T-helper 17 cell (primary cell): ENCODE results near the gene MYD88. TPM values are rescaled to one million over a fixed set of nuclear protein-coding genes. Genes with fewer than 3 reads are reported as not detected.
A peak's percentile ranks its signal among the peaks of the same experiment; 100 is the strongest.
"Not testable (repeated sequence)": the region's sequence is repeated elsewhere in the genome, so short reads cannot be mapped to it uniquely, and the experiment has no call there.

ENCODE experiments used
- ATAC-seq: fragments of 150-1000 bp; cut with Tn5 transposase; 2 replicates; pipeline ENCODE4 v1.10.0; 2021; ENCODE audit warnings: mild to moderate bottlenecking, moderate library complexity
- DNase-seq, 3 donors: peaks; one replicate each; pipeline versions ENCODE4 v3.0.0 to v3.0.0-alpha.2; 2020 to 2021
- H3K9me3 ChIP-seq: one replicate; pipeline ENCODE4 v1.7.0; 2013; ENCODE audit warnings: low read length, mild to moderate bottlenecking; ENCODE audit not compliant: control insufficient read depth, poor library complexity, severe bottlenecking
- H3K27ac Mint-ChIP-seq: one replicate; pipeline ENCODE4 v1.8.0; 2022; ENCODE audit warnings: mild to moderate bottlenecking, moderate library complexity, mixed read lengths
- H3K27me3 Mint-ChIP-seq: one replicate; pipeline ENCODE4 v1.8.0; 2022; ENCODE audit warnings: mixed read lengths
- H3K36me3 Mint-ChIP-seq: one replicate; pipeline ENCODE4 v1.8.0; 2022; ENCODE audit warnings: low read depth, mixed read lengths
- H3K4me1 Mint-ChIP-seq: one replicate; pipeline ENCODE4 v1.8.0; 2022; ENCODE audit warnings: mild to moderate bottlenecking, mixed read lengths
- H3K4me3 Mint-ChIP-seq: one replicate; pipeline ENCODE4 v1.8.0; 2022; ENCODE audit warnings: mild to moderate bottlenecking, moderate library complexity, mixed read lengths
- total RNA-seq, 4 donors: library from RNA in 2 of 4; stranded (reverse) in 2 of 4; gene quantifications; one replicate each; pipeline ENCODE4 v1.2.3 and lab custom pipeline; 2022 to 2026

The MYD88 gene
- total RNA-seq, 2 donors from 2014 or later, result 44.0 to 45.5 TPM

DNA sequence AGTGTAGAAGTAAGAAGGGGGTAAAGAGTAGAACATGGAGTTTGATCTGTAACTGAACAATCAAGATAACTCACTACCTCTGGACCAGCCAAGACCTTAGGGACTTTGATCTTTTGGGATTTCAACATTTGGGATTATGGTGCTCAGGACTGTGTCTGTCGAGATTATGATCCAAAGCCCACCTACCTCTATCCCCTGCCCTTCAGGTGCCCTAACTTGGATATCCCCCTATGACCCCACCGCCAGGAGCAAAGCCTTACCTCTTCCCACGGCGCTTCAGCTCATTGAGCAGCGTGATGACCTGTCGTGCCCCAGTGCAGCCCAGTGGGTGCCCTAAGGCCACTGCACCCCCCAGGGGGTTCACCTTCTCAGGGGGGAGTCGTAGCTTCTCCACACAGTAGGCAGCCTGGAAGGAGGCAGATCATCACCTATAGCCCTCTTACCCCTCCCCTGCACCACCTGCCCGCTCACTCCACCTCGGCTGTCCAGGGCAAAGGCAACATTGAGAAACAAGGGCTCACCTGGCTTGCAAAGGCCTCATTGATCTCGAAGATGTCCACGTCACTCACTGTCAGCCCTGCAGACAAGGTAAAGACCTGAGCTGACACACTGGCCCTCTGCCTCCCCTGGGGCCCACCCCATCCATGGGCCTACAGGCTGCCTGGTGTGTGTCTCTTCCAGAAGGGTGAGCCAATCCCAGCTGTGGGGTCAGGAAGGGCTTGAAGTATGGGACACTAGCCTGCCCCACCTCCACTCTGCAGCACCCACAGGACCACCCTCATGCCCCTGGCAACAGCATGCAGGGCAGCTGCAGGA is 12.9 kb upstream of the MYD88 start:
- no peak overlapping the region for H3K4me3 Mint-ChIP-seq
- peaks cover 5% of the 10 kb centered on the region for H3K36me3 Mint-ChIP-seq
- DNase-seq (no peak), ATAC-seq (no peak)
- H3K27me3 Mint-ChIP-seq, result no peaks in the 10 kb centered on the region
- peaks cover 23% of the 10 kb centered on the region for H3K4me1 Mint-ChIP-seq
- H3K9me3 ChIP-seq, result no peaks in the 10 kb centered on the region
- H3K27ac Mint-ChIP-seq, result peak overlapping the region; percentile 43

DNA sequence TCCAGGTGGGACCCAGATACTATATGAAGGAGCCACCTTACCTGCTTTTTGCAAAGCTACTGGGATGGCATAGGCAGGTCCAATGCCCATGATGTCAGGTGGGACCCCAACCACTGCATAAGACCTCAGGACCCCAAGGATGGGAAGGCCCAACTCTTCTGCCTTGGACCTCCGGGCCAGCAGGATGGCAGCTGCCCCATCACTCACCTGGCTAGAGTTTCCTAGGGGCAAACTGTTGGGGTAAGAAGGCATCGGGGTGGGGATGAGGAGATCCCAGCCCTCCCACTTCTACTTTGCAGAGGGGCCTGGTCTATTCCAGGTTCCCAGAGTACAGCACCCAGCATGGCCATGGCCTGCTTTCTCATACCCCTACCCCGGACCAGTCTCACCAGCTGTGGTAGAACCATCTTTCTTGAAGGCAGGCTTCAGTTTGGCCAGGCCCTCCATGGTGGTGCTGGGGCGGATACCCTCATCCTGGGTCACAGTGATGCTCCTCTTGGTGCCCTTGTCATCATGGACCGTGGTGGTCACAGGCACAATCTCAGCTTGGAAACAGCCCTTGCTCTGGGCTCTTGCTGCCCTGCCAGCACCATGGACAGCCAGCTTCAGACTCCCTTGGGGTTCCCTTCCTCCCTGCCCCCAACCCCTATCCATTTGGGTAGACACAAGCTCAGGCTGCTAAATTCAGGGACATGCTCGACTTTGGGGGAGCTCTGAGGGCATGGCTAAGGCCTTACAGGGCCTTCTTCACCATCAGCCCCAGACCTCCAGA is 12.2 kb upstream of the MYD88 start:
- Mint-ChIP-seq H3K27me3 (no peaks in the 10 kb centered on the region), H3K4me3 (no peak overlapping the region), H3K4me1 (peaks cover 22% of the 10 kb centered on the region), H3K27ac (peak overlapping the region; percentile 43), H3K36me3 (peaks cover 2% of the 10 kb centered on the region)
- DNase-seq, result no peak
- ATAC-seq, result no peak
- H3K9me3 ChIP-seq, result no peaks in the 10 kb centered on the region

- peaks cover 2% of the 10 kb centered on the region for H3K36me3 Mint-ChIP-seq
- no peak for DNase-seq
- peak overlapping the region; percentile 70 for H3K27ac Mint-ChIP-seq
These were observed 10.7 kb upstream of the MYD88 start for GRCh38 chr3:38127611-38128302.

DNA sequence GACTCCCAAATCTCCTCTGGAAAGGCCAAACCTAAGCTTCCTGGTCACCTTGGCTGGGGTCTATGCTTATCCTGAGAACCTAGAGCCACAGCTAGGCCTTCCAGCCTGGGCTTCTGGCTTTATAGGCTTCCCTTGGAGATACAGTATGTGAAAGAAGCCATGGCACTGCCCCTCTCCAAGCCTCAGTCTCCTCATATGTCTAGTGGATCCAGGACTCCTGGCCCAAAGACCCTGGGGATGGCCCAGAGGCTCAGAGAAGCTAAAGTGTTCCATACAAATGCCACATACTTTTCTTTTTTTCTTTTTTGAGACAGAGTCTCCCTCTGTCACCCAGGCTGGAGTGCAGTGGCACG is 10.2 kb upstream of the MYD88 start:
- Mint-ChIP-seq H3K36me3 (peaks cover 2% of the 10 kb centered on the region), H3K4me1 (peaks cover 27% of the 10 kb centered on the region), H3K27ac (peak overlapping the region; percentile 16), H3K4me3 (no peak overlapping the region), H3K27me3 (no peaks in the 10 kb centered on the region)
- no peak for DNase-seq
- no peak for ATAC-seq
- no peaks in the 10 kb centered on the region for H3K9me3 ChIP-seq

More at GRCh38 chr3:38127611-38128302, 10.7 kb upstream of the MYD88 start:
- Mint-ChIP-seq H3K4me1 (peaks cover 24% of the 10 kb centered on the region), H3K27me3 (no peaks in the 10 kb centered on the region), H3K4me3 (no peak overlapping the region)
- H3K9me3 ChIP-seq, result no peaks in the 10 kb centered on the region
- no peak for ATAC-seq

- Mint-ChIP-seq H3K4me1 (peaks cover 30% of the 10 kb centered on the region), H3K27ac (peak overlapping the region; percentile 16), H3K27me3 (no peaks in the 10 kb centered on the region), H3K4me3 (no peak overlapping the region), H3K36me3 (peaks cover 2% of the 10 kb centered on the region)
- DNase-seq, result no peak
- H3K9me3 ChIP-seq, result no peaks in the 10 kb centered on the region
- no peak for ATAC-seq
These were observed 9.4 kb upstream of the MYD88 start for GRCh38 chr3:38129058-38129457.

GRCh38 chr3:38130631-38131065 is 7.8 kb upstream of the MYD88 start:
- ATAC-seq (no peak), DNase-seq (no peak)
- H3K9me3 ChIP-seq, result no peaks in the 10 kb centered on the region
- peak overlapping the region; percentile 16 for H3K27ac Mint-ChIP-seq
- no peak overlapping the region for H3K4me3 Mint-ChIP-seq
- H3K36me3 Mint-ChIP-seq, result peaks cover 2% of the 10 kb centered on the region
- H3K4me1 Mint-ChIP-seq, result peaks cover 35% of the 10 kb centered on the region
- H3K27me3 Mint-ChIP-seq, result no peaks in the 10 kb centered on the region

- H3K9me3 ChIP-seq, result no peaks in the 10 kb centered on the region
- Mint-ChIP-seq H3K27ac (peak overlapping the region; percentile 43), H3K27me3 (no peaks in the 10 kb centered on the region), H3K36me3 (peaks cover 2% of the 10 kb centered on the region), H3K4me3 (no peak overlapping the region), H3K4me1 (peaks cover 40% of the 10 kb centered on the region)
- DNase-seq (no peak), ATAC-seq (no peak)
These were observed 6.7 kb upstream of the MYD88 start for GRCh38 chr3:38131621-38132369.

DNA sequence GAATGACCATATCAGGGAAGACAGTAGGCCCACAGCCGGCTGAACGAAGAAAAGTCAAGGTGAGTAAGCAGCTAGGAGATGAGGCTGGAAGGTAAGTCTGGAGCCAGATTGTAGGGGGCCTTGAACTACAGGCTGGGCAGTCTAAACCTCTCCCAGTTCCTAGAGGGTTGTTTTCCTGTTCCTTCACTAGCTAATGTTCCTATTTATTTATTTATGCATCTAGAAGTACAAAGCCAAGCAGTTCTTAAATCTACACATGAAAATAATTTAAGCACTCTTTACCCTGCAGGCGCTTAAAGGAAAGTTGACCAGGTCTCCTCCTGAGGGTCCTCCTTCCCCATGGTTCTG is 5.3 kb upstream of the MYD88 start:
- DNase-seq, result no peak

GRCh38 chr3:38133557-38134405 is 4.7 kb upstream of the MYD88 start:
- peaks cover 52% of the 10 kb centered on the region for H3K4me1 Mint-ChIP-seq
- no peaks in the 10 kb centered on the region for H3K27me3 Mint-ChIP-seq
- no peak for ATAC-seq
- H3K27ac Mint-ChIP-seq, result peak overlapping the region; percentile 97
- peak overlapping the region; percentile 67 for H3K4me3 Mint-ChIP-seq
- no peak for DNase-seq
- H3K9me3 ChIP-seq, result no peaks in the 10 kb centered on the region
- H3K36me3 Mint-ChIP-seq, result peaks cover 6% of the 10 kb centered on the region

More for the DNA sequence above, 5.3 kb upstream of the MYD88 start:
- ATAC-seq, result no peak
- no peaks in the 10 kb centered on the region for H3K9me3 ChIP-seq
- Mint-ChIP-seq H3K27ac (peak overlapping the region; percentile 97), H3K4me3 (no peak overlapping the region), H3K4me1 (peaks cover 50% of the 10 kb centered on the region), H3K27me3 (no peaks in the 10 kb centered on the region), H3K36me3 (peaks cover 6% of the 10 kb centered on the region)

- H3K27me3 Mint-ChIP-seq, H3K36me3 Mint-ChIP-seq, DNase-seq, ATAC-seq, H3K9me3 ChIP-seq: not testable (repeated sequence)
- H3K4me3 Mint-ChIP-seq, result peak overlapping the region; percentile 67
- peaks cover 51% of the 10 kb centered on the region for H3K4me1 Mint-ChIP-seq
- peak overlapping the region; percentile 97 for H3K27ac Mint-ChIP-seq
These were observed 3.8 kb upstream of the MYD88 start for GRCh38 chr3:38134517-38135143.

DNA sequence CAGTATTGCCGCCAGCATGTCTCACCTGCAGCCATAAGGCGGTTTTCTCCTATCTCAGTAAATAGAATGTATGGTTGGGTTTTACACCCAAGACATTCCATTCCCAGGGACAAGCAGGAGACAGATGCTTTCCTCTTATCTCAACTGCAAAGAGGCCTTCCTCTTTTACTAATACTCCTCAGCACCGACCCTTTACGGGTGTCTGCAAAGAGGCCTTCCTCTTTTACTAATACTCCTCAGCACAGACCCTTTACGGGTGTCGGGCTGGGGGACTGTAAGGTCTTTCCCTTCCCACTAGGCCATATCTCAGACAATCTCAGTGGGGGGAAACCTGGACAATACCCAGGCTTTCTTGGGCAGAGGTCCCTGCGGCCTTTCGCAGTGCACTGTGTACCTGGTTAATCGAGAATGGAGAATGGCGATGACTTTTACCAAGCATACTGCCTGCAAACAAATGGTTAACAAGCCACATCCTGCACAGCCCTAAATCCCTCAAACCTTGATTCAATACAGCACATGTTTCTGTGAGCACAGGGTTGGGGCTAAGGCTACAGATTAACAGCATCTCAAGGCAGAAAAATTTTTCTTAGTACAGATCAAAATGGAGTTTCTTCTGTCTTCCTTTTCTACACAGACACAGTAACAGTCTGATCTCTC is 2.7 kb upstream of the MYD88 start:
- DNase-seq, H3K27me3 Mint-ChIP-seq, ATAC-seq, H3K9me3 ChIP-seq, H3K36me3 Mint-ChIP-seq: not testable (repeated sequence)
- H3K27ac Mint-ChIP-seq, result peak overlapping the region; percentile 97
- peak overlapping the region; percentile 99 for H3K4me3 Mint-ChIP-seq
- peaks cover 56% of the 10 kb centered on the region for H3K4me1 Mint-ChIP-seq
